Smooth muscle cell (in vitro differentiated cells): ENCODE data around the gene SCAPER. TPM values are rescaled to one million over a fixed set of nuclear protein-coding genes. Genes with fewer than 3 reads are reported as not detected.

Experiments used
- DNase-seq: peaks from one replicate; lab custom pipeline; 2025; ENCODE audit not compliant: unreplicated experiment; lab: John Stamatoyannopoulos, UW
- H2AFZ ChIP-seq: fragments of 200-600 bp; sonication (generic); 2 replicates; pipeline ENCODE4 v1.6.0; 2016; ENCODE audit warnings: antibody characterized with exemption, low read depth, mild to moderate bottlenecking
- H3F3A ChIP-seq: fragments of 200-600 bp; sonication (generic); 2 replicates; pipeline ENCODE4 v1.6.0; 2017; ENCODE audit warnings: antibody characterized with exemption, low read depth
- H3K27ac ChIP-seq: fragments of 200-600 bp; sonication (generic); 2 replicates; pipeline ENCODE4 v1.5.1; 2016; ENCODE audit warnings: low read depth, mild to moderate bottlenecking
- H3K27me3 ChIP-seq: fragments of 200-600 bp; sonication (generic); 2 replicates; pipeline ENCODE4 v1.6.1; 2016; ENCODE audit warnings: low read depth, mild to moderate bottlenecking
- H3K36me3 ChIP-seq: fragments of 200-600 bp; sonication (generic); 2 replicates; pipeline ENCODE4 v1.5.1; 2016; ENCODE audit warnings: low read depth
- H3K4me1 ChIP-seq: fragments of 200-600 bp; sonication (generic); 2 replicates; pipeline ENCODE4 v1.5.1; 2016; ENCODE audit warnings: low read depth
- H3K4me2 ChIP-seq: fragments of 200-600 bp; sonication (generic); 2 replicates; pipeline ENCODE4 v1.6.0; 2016; ENCODE audit warnings: mild to moderate bottlenecking
- H3K4me3 ChIP-seq: fragments of 200-600 bp; sonication (generic); 2 replicates; pipeline ENCODE4 v1.5.1; 2016; ENCODE audit warnings: mild to moderate bottlenecking
- H3K79me2 ChIP-seq: fragments of 200-600 bp; sonication (generic); 2 replicates; pipeline ENCODE4 v1.6.0; 2016; ENCODE audit warnings: low read depth, mild to moderate bottlenecking
- H3K9ac ChIP-seq: fragments of 200-600 bp; sonication (generic); 2 replicates; pipeline ENCODE4 v1.6.0; 2016; ENCODE audit warnings: low read depth
- H3K9me3 ChIP-seq: fragments of 200-600 bp; sonication (generic); replicated peaks from 2 replicates; pipeline ENCODE4 v1.5.1; 2016; ENCODE audit warnings: low read depth
- H4K20me1 ChIP-seq: fragments of 200-600 bp; sonication (generic); 2 replicates; pipeline ENCODE4 v1.6.0; 2016; ENCODE audit warnings: low read depth
- CTCF ChIP-seq: fragments of 200-600 bp; sonication (generic); IDR thresholded peaks from 2 replicates; pipeline ENCODE4 v1.5.1; 2017; ENCODE audit warnings: borderline replicate concordance, mild to moderate bottlenecking, antibody characterized with exemption; ENCODE audit not compliant: insufficient read depth, poor library complexity, severe bottlenecking
- WGBS: methylation state at CpG from one replicate; pipeline ENCODE4 v1.1.7; 2016; ENCODE audit warnings: low lambda C conversion rate; 5-methylcytosine and 5-hydroxymethylcytosine counted together
- polyA plus RNA-seq: library from polyadenylated mRNA; unstranded; fragments of >200 nt; fragmentation: Nextera tagmentation; extraction: Ambion mirVana; gene quantifications from 2 replicates; pipeline ENCODE4 v1.2.1, GENCODE V29; 2016
- total RNA-seq: library from RNA; depleted of rRNA; stranded (reverse); fragments of >200 nt; gene quantifications from 2 replicates; pipeline ENCODE4 v1.2.3, GENCODE V29; 2014

Gene SCAPER
- total and polyA plus RNA-seq, 2 experiments from 2014 or later = 6.6 to 34.3 TPM

- TF ChIP-seq CTCF = no peak
Observed at GRCh38 chr15:76377751-76378150, 527.4 kb downstream of the SCAPER start.

GRCh38 chr15:76377217-76377616 is 527.9 kb downstream of the SCAPER start:
- H3K4me1 ChIP-seq = no peaks in the 10 kb centered on the region
- H4K20me1 ChIP-seq = no peaks in the 10 kb centered on the region
- H3F3A ChIP-seq = no peaks in the 10 kb centered on the region
- no peak overlapping the region for H3K9ac ChIP-seq
- H2AFZ ChIP-seq = no peak overlapping the region
- H3K27ac ChIP-seq = no peak overlapping the region
- no peaks in the 10 kb centered on the region for H3K9me3 ChIP-seq
- H3K4me3 ChIP-seq = no peak overlapping the region
- no peaks in the 10 kb centered on the region for H3K27me3 ChIP-seq
- 70% methylated on average over 2 of the region's 2 CpGs for WGBS
- no peak for DNase-seq
- H3K36me3 ChIP-seq = no peaks in the 10 kb centered on the region
- no peak overlapping the region for H3K4me2 ChIP-seq
- no peak for TF ChIP-seq CTCF
- H3K79me2 ChIP-seq = no peaks in the 10 kb centered on the region

More at GRCh38 chr15:76377751-76378150, 527.4 kb downstream of the SCAPER start:
- H3K79me2 ChIP-seq = no peaks in the 10 kb centered on the region
- H3F3A ChIP-seq = no peaks in the 10 kb centered on the region
- no peaks in the 10 kb centered on the region for H4K20me1 ChIP-seq
- H3K36me3 ChIP-seq = no peaks in the 10 kb centered on the region
- no peak overlapping the region for H3K4me3 ChIP-seq
- H3K4me1 ChIP-seq = no peaks in the 10 kb centered on the region
- no peak overlapping the region for H3K4me2 ChIP-seq
- H3K27me3 ChIP-seq = no peaks in the 10 kb centered on the region
- H3K27ac ChIP-seq = no peak overlapping the region
- no peak for DNase-seq
- no peak overlapping the region for H3K9ac ChIP-seq
- H3K9me3 ChIP-seq = no peaks in the 10 kb centered on the region
- no peak overlapping the region for H2AFZ ChIP-seq

GRCh38 chr15:76376816-76377215 is 528.3 kb downstream of the SCAPER start:
- DNase-seq = no peak
- no peaks in the 10 kb centered on the region for H3K27me3 ChIP-seq
- H3K4me2 ChIP-seq = no peak overlapping the region
- H2AFZ ChIP-seq = no peak overlapping the region
- H3K4me1 ChIP-seq = no peaks in the 10 kb centered on the region
- no peaks in the 10 kb centered on the region for H3K9me3 ChIP-seq
- H3K79me2 ChIP-seq = no peaks in the 10 kb centered on the region
- H3K36me3 ChIP-seq = no peaks in the 10 kb centered on the region
- no peak for TF ChIP-seq CTCF
- H3K27ac ChIP-seq = no peak overlapping the region
- H4K20me1 ChIP-seq = no peaks in the 10 kb centered on the region
- no peak overlapping the region for H3K4me3 ChIP-seq
- WGBS = 79% methylated on average over 8 of the region's 8 CpGs
- no peak overlapping the region for H3K9ac ChIP-seq
- H3F3A ChIP-seq = no peaks in the 10 kb centered on the region

GRCh38 chr15:76376029-76376428 is 529.1 kb downstream of the SCAPER start:
- Histone ChIP-seq H3K36me3 (no peaks in the 10 kb centered on the region), H3K9ac (no peak overlapping the region), H3F3A (no peaks in the 10 kb centered on the region), H3K27ac (no peak overlapping the region), H3K4me3 (no peak overlapping the region), H3K27me3 (no peaks in the 10 kb centered on the region), H3K9me3 (no peaks in the 10 kb centered on the region), H4K20me1 (no peaks in the 10 kb centered on the region), H3K79me2 (no peaks in the 10 kb centered on the region), H3K4me1 (no peaks in the 10 kb centered on the region), H3K4me2 (no peak overlapping the region), H2AFZ (no peak overlapping the region)
- 73% methylated on average over 3 of the region's 3 CpGs for WGBS
- DNase-seq = no peak
- TF ChIP-seq CTCF = no peak
